K562 (cell line): ENCODE measurements around the gene LAPTM5. TPM values are rescaled to one million over a fixed set of nuclear protein-coding genes. Genes with fewer than 3 reads are reported as not detected.

Experiments used
- ARID2 ChIP-seq: fragments of 450-650 bp; IDR thresholded peaks from 2 replicates; pipeline ENCODE4 v1.6.1; 2017; ENCODE audit warnings: antibody characterized with exemption, mild to moderate bottlenecking
- BRD4 ChIP-seq: fragments of 200-600 bp; sonication (generic); IDR thresholded peaks from 2 replicates; pipeline ENCODE4 v1.6.1; 2017; ENCODE audit warnings: inconsistent platforms
- CHD4 ChIP-seq: fragments of 200-600 bp; sonication (generic); IDR thresholded peaks from 3 replicates; pipeline ENCODE4 v1.6.1; 2012; ENCODE audit warnings: low read depth, mild to moderate bottlenecking, mixed read lengths, low read length, inconsistent platforms; ENCODE audit not compliant: insufficient read depth, insufficient replicate concordance, poor library complexity, severe bottlenecking
- JUNB ChIP-seq: fragments of 450-650 bp; formaldehyde crosslinking; conservative IDR thresholded peaks from 2 replicates; pipeline ENCODE4 v1.4.0; 2020; ENCODE audit warnings: mild to moderate bottlenecking
- KDM4B ChIP-seq, 2 experiments: fragments of 450-650 bp in 1 of 2; sonication (generic) in 1 of 2; IDR thresholded peaks; 2 replicates each; pipeline ENCODE4 v1.6.1; 2016 to 2017; ENCODE audit warnings: borderline replicate concordance in 2 of 2, antibody characterized with exemption in 1 of 2, low read depth in 1 of 2, mild to moderate bottlenecking in 1 of 2
- NFYB ChIP-seq: IDR thresholded peaks from 2 replicates; pipeline ENCODE4 v1.6.1; 2011; ENCODE audit warnings: mild to moderate bottlenecking, moderate library complexity; ENCODE audit not compliant: insufficient read length; ENCODE audit errors: extremely low read depth
- PHTF2 ChIP-seq: fragments of 250-450 bp; sonication (Bioruptor Pico); IDR thresholded peaks from 2 replicates; pipeline ENCODE4 v1.5.0; 2021; ENCODE audit warnings: mild to moderate bottlenecking
- PKNOX1 ChIP-seq: fragments of 450-650 bp; IDR thresholded peaks from 2 replicates; pipeline ENCODE4 v1.6.1; 2016
- POLR2A ChIP-seq: fragments of 450-650 bp; conservative IDR thresholded peaks from 2 replicates; pipeline ENCODE4 v1.6.1; 2016
- POLR2G ChIP-seq: fragments of 200-400 bp; formaldehyde crosslinking; IDR thresholded peaks from 2 replicates; pipeline ENCODE4 v1.6.1; 2017; ENCODE audit warnings: low read depth, mild to moderate bottlenecking, antibody characterized with exemption, low read length, moderate library complexity
- SMARCB1 ChIP-seq: IDR thresholded peaks from 2 replicates; pipeline ENCODE4 v1.6.1; 2011; ENCODE audit warnings: improper control_type of control experiment, low read depth; ENCODE audit not compliant: insufficient read length
- TAF15 ChIP-seq: fragments of 200-400 bp; formaldehyde crosslinking; IDR thresholded peaks from 2 replicates; pipeline ENCODE4 v1.6.1; 2017; ENCODE audit warnings: mild to moderate bottlenecking, low read depth, low read length, moderate library complexity
- U2AF1 ChIP-seq: fragments of 200-400 bp; formaldehyde crosslinking; optimal IDR thresholded peaks from 2 replicates; pipeline ENCODE3; 2017; ENCODE audit warnings: mild to moderate bottlenecking, low read depth, low read length, moderate library complexity
- ZC3H11A ChIP-seq: IDR thresholded peaks from 2 replicates; pipeline ENCODE4 v1.6.1; 2012; ENCODE audit warnings: low read depth, low read length, improper control_type of control experiment
- ZKSCAN8 ChIP-seq: fragments of 200-800 bp; sonication (Bioruptor generic); IDR thresholded peaks from 2 replicates; pipeline ENCODE4 v1.6.1; 2016; ENCODE audit warnings: missing genetic modification characterization, missing compliant biosample characterization
- ZNF354B ChIP-seq: fragments of 250-450 bp; sonication (Bioruptor Pico); IDR thresholded peaks from 2 replicates; pipeline ENCODE4 v1.4.0; 2020
- ZNF77 ChIP-seq: fragments of 250-450 bp; sonication (Bioruptor Pico); IDR thresholded peaks from 2 replicates; pipeline ENCODE4 v1.5.0; 2020
- ZNF785 ChIP-seq: fragments of 250-450 bp; sonication (Bioruptor Pico); IDR thresholded peaks from 2 replicates; pipeline ENCODE4 v1.4.0; 2020; ENCODE audit warnings: mild to moderate bottlenecking
- polyA plus RNA-seq, 8 experiments: library from polyadenylated mRNA; depleted of rRNA in 4 of 8; stranded (reverse) in 5 of 8; unstranded in 3 of 8; fragments of >200 nt; fragmentation: Nextera tagmentation in 2 of 8; fragmentation: Illumina TruSeq in 1 of 8; extraction: Ambion mirVana in 2 of 8; extraction: Trizol in 1 of 8; gene quantifications; 2 replicates each; pipeline versions ENCODE4 v1.2.1 to v1.2.3, GENCODE V29; 2011 to 2014; ENCODE audit warnings: inconsistent platforms in 1 of 8, missing spikeins in 1 of 8
- total RNA-seq, 7 experiments: library from RNA; depleted of rRNA in 6 of 7; stranded (reverse); fragments of >200 nt in 6 of 7; fragmentation: Illumina TruSeq in 2 of 7; extraction: Trizol in 2 of 7; gene quantifications; 2 replicates each; pipeline versions ENCODE4 v1.2.1 to v1.2.3, GENCODE V29; 2011 to 2021; ENCODE audit warnings: low replicate concordance in 1 of 7
- TF ChIP-seq, protein P1 (sequence below), 2 experiments: fragments of 450-650 bp in 1 of 2; sonication (generic) in 1 of 2; formaldehyde crosslinking in 1 of 2; IDR thresholded peaks; 2 replicates each; pipeline versions ENCODE4 v1.7.1 to v1.9.0; 2016 to 2022; ENCODE audit warnings: inconsistent platforms in 1 of 2, mild to moderate bottlenecking in 1 of 2, missing genetic modification reagents in 1 of 2

Gene LAPTM5
- total and polyA plus RNA-seq, 9 of the 15 experiments (the other 6 are each of a cell fraction or from before 2014, with no cell fraction given) = 2.4 to 47.3 (median 20.3) TPM

DNA sequence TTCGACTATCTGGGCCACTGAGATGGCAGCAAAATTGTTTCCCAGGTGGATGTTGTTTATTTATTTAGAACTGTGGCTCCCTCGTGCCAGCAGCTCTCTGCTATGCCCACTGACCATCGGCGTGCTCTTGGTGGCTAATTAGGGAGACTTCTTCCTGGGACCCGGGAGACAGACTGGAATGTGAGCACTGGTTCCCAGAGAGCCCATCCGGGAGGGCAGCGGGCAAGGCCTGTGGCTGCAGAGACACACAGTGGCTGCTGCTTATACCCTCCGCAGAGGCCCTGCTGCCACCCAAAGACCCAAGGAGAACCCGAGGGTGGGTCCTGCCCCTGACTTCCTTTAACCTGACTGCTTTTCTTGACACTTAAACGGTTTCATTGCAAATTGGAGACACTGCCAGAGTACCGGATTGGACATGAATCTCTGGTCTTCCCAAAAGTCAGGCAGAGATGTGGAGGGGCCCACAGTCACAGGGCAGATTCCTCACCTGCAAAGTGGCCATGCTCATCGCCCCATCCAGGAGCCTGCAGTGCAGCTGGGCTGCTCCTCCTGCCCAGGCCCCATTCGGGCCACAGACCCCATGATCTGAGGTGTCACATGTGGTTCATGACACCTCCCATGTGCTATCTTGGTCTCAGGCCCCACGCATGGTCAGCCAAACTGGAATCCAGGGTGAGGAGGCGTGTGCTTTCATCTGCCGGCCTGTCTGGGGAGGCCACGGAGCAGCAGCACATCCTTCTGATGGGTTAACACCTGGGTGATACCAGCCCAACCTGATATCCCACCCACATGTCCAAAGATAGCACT is 28.5 kb downstream of the LAPTM5 start (continued):
- TF ChIP-seq, protein P1, sequence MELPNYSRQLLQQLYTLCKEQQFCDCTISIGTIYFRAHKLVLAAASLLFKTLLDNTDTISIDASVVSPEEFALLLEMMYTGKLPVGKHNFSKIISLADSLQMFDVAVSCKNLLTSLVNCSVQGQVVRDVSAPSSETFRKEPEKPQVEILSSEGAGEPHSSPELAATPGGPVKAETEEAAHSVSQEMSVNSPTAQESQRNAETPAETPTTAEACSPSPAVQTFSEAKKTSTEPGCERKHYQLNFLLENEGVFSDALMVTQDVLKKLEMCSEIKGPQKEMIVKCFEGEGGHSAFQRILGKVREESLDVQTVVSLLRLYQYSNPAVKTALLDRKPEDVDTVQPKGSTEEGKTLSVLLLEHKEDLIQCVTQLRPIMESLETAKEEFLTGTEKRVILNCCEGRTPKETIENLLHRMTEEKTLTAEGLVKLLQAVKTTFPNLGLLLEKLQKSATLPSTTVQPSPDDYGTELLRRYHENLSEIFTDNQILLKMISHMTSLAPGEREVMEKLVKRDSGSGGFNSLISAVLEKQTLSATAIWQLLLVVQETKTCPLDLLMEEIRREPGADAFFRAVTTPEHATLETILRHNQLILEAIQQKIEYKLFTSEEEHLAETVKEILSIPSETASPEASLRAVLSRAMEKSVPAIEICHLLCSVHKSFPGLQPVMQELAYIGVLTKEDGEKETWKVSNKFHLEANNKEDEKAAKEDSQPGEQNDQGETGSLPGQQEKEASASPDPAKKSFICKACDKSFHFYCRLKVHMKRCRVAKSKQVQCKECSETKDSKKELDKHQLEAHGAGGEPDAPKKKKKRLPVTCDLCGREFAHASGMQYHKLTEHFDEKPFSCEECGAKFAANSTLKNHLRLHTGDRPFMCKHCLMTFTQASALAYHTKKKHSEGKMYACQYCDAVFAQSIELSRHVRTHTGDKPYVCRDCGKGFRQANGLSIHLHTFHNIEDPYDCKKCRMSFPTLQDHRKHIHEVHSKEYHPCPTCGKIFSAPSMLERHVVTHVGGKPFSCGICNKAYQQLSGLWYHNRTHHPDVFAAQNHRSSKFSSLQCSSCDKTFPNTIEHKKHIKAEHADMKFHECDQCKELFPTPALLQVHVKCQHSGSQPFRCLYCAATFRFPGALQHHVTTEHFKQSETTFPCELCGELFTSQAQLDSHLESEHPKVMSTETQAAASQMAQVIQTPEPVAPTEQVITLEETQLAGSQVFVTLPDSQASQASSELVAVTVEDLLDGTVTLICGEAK (IDR thresholded peaks at IDR 0.05) = no peak
- TF ChIP-seq, protein P1 (CRISPR knock-in tag; IDR thresholded peaks at IDR 0.05) = no peak
- TF ChIP-seq SMARCB1 = no peak
- no peak for TF ChIP-seq ZNF77 (CRISPR knock-in tag)
- no peak for TF ChIP-seq JUNB (CRISPR knock-in tag)
- TF ChIP-seq U2AF1 = no peak
- TF ChIP-seq NFYB = no peak
- peak; percentile 57 for TF ChIP-seq POLR2G
- TF ChIP-seq BRD4 = no peak
- TF ChIP-seq KDM4B (IDR thresholded peaks at IDR 0.05; ENCODE audit: borderline replicate concordance in 2 of 2, low read depth in 1 of 2) = no peak
- no peak for TF ChIP-seq TAF15
- no peak for TF ChIP-seq ZC3H11A
- TF ChIP-seq PHTF2 (CRISPR knock-in tag) = no peak
- no peak for TF ChIP-seq ZNF785 (CRISPR knock-in tag)
- TF ChIP-seq CHD4 = no peak
- TF ChIP-seq ARID2 = no peak
- no peak for TF ChIP-seq ZKSCAN8 (CRISPR knock-in tag)
- TF ChIP-seq POLR2A = no peak
- no peak for TF ChIP-seq ZNF354B (CRISPR knock-in tag)
- no peak for TF ChIP-seq PKNOX1
